ENCODE results near the gene STARD10. TPM values are rescaled to one million over a fixed set of nuclear protein-coding genes. Genes with fewer than 3 reads are reported as not detected.

Gene STARD10
- total and polyA plus RNA-seq, 9 of the 15 experiments (the other 6 are each of a cell fraction or from before 2014, with no cell fraction given) = 0.15 to 52.9 (median 32.3) TPM

- TF ChIP-seq NBN (IDR thresholded peaks at IDR 0.05; ENCODE audit: low read depth) (no peak), ZBTB40 (IDR thresholded peaks at IDR 0.05) (0 out of 2 replicates have a peak, but pooled peaks have one; percentile 9), ZBTB40 (CRISPR knock-in tag; IDR thresholded peaks at IDR 0.05) (no peak), HES1 (IDR thresholded peaks at IDR 0.05; ENCODE audit: low read depth) (peak; percentile 90), ZNF609 (CRISPR knock-in tag; IDR thresholded peaks at IDR 0.05; ENCODE audit: borderline replicate concordance) (peak; percentile 83; the same call in 1 of the 2 replicates), SMAD1 (IDR thresholded peaks at IDR 0.05; ENCODE audit: low read depth, low read length, partially characterized antibody) (no peak), ZBTB11 (CRISPR knock-in tag; IDR thresholded peaks at IDR 0.05) (0 out of 6 replicates have a peak, but pooled peaks of 1 of the 3 experiments have one; percentile 48), GTF2E2 (tag; IDR thresholded peaks at IDR 0.05) (no peak)
Measured at GRCh38 chr11:72741429-72741833, 52.4 kb downstream of the STARD10 start (continued).

All from K562 (cell line).